Measurements from ENCODE around the gene SLC17A5.

DNA sequence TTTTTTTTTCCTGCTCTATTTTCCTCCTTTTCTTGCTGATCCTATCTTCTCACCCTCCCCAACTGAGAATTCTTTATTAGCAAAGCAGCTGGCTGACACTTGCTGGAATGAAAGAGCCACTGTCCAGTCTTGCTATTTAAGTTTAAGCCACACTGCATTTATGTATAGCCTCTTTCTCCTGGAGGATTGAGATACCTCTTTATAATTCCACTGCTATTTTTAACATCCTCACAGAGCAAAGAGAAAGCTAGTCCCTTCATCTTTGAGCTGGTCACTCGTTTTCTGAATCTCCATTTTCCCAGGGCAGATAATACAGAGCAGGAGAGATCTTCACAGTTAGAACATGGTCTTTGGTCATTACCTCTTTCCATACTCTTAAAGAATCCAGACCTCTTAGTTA lies 97.0 kb downstream of the SLC17A5 start:
- no peak for TF ChIP-seq POLR2A (IDR thresholded peaks at IDR 0.05)
- TF ChIP-seq, protein P1, sequence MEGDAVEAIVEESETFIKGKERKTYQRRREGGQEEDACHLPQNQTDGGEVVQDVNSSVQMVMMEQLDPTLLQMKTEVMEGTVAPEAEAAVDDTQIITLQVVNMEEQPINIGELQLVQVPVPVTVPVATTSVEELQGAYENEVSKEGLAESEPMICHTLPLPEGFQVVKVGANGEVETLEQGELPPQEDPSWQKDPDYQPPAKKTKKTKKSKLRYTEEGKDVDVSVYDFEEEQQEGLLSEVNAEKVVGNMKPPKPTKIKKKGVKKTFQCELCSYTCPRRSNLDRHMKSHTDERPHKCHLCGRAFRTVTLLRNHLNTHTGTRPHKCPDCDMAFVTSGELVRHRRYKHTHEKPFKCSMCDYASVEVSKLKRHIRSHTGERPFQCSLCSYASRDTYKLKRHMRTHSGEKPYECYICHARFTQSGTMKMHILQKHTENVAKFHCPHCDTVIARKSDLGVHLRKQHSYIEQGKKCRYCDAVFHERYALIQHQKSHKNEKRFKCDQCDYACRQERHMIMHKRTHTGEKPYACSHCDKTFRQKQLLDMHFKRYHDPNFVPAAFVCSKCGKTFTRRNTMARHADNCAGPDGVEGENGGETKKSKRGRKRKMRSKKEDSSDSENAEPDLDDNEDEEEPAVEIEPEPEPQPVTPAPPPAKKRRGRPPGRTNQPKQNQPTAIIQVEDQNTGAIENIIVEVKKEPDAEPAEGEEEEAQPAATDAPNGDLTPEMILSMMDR (IDR thresholded peaks at IDR 0.05), result no peak

All from adrenal gland (tissue), 5 donors.